8988T (cell line): ENCODE results near the gene ZNF584.
A peak's percentile ranks its signal among the peaks of the same experiment; 100 is the strongest.
"Not testable (repeated sequence)": the region's sequence is repeated elsewhere in the genome, so short reads cannot be mapped to it uniquely, and the experiment has no call there.

ENCODE experiments used
- DNase-seq: peaks from one replicate; pipeline ENCODE4 v3.0.0; 2011

The ZNF584 gene

GRCh38 chr19:58386576-58387337 is 21.7 kb upstream of the ZNF584 start, which contains the start of gene RPS5:
Gene RPS5 (plus strand): TSS chr19:58387269. CDS start chr19:58388138, 869 bp downstream.
- DNase-seq: peak; percentile 91

- DNase-seq: no peak
These were observed 20.9 kb upstream of the ZNF584 start for GRCh38 chr19:58387338-58388174.

- DNase-seq: no peak
These were observed 20.3 kb upstream of the ZNF584 start for GRCh38 chr19:58388175-58388526.

GRCh38 chr19:58392945-58393724 is 15.3 kb upstream of the ZNF584 start:
- DNase-seq: peak; percentile 28

- peak; percentile 1 for DNase-seq
These were observed 14.8 kb upstream of the ZNF584 start for GRCh38 chr19:58393725-58394033.

- DNase-seq: no peak
These were observed 13.6 kb upstream of the ZNF584 start for GRCh38 chr19:58394821-58395219.

- peak; percentile 69 for DNase-seq
These were observed 13.1 kb upstream of the ZNF584 start, which contains the start of gene RNF225 for GRCh38 chr19:58395220-58395978. Gene RNF225 (plus strand): TSS chr19:58395656. CDS start chr19:58396090, 434 bp downstream.

GRCh38 chr19:58395979-58396627 is 12.3 kb upstream of the ZNF584 start:
- DNase-seq: peak; percentile 45

GRCh38 chr19:58396691-58397532 is 11.5 kb upstream of the ZNF584 start:
- no peak for DNase-seq

- DNase-seq: no peak
These were observed 10.9 kb upstream of the ZNF584 start for GRCh38 chr19:58397533-58398037.

GRCh38 chr19:58398087-58398486 is 10.4 kb upstream of the ZNF584 start:
- DNase-seq: no peak

- no peak for DNase-seq
These were observed 9.9 kb upstream of the ZNF584 start for GRCh38 chr19:58398545-58398944.

- DNase-seq: no peak
These were observed 8.5 kb upstream of the ZNF584 start for GRCh38 chr19:58399903-58400302.

GRCh38 chr19:58400316-58400915 is 8.0 kb upstream of the ZNF584 start:
- DNase-seq: no peak

GRCh38 chr19:58400916-58401839 is 7.3 kb upstream of the ZNF584 start:
- peak; percentile 97 for DNase-seq

GRCh38 chr19:58401840-58402421 is 6.5 kb upstream of the ZNF584 start:
- DNase-seq: no peak

- DNase-seq: not testable (repeated sequence)
These were observed 4.5 kb upstream of the ZNF584 start for GRCh38 chr19:58403920-58404478.
